ENCODE results near the gene SULT4A1. TPM values are rescaled to one million over a fixed set of nuclear protein-coding genes. Genes with fewer than 3 reads are reported as not detected.
A peak's percentile ranks its signal among the peaks of the same experiment; 100 is the strongest.

Gene SULT4A1
- total and polyA plus RNA-seq, 4 donors = 0.08 to 0.37 TPM; not detected in 2

DNA sequence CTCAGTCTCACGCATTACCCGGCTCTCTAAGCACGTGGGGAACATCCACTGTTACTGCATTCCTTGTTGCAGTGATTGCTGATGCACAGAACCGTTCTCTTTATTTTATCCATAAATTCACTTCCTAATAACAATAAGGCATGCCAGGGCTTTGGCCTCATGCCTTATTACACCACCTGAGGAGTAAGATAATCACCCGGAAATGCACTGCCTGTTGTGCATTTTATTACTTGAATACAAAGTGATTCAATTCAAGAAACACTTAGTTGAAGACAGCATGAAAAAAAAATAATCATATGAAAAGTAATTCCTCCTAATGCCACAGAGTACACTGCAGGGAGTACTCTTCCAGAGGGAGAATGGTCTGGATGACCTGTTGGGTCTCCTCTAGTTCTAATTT lies 69.4 kb downstream of the SULT4A1 start:
- H3K4me1 ChIP-seq (ENCODE audit: control insufficient read depth in 4 of 4, insufficient read depth in 4 of 4, low read length in 3 of 4) = no peaks in the 10 kb centered on the region
- DNase-seq (ENCODE audit: low spot score) = no peak
- TF ChIP-seq MAX (IDR thresholded peaks at IDR 0.05) = no peak
- TF ChIP-seq HNF4A (conservative IDR thresholded peaks at IDR 0.05) = no peak
- H3K9ac ChIP-seq (ENCODE audit: low read depth in 1 of 2, low read length in 2 of 2) = no peak overlapping the region
- H3K4me3 ChIP-seq (ENCODE audit: low read depth in 1 of 3, low read length in 3 of 3) = no peak overlapping the region
- no peak overlapping the region for H3K27ac ChIP-seq (ENCODE audit: low read depth in 1 of 2, low read length in 2 of 2)
- H3K36me3 ChIP-seq (ENCODE audit: control insufficient read depth in 4 of 4, insufficient read depth in 3 of 4, low read depth in 1 of 4, low read length in 3 of 4) = no peaks in the 10 kb centered on the region
- no peaks in the 10 kb centered on the region for H3K9me3 ChIP-seq (ENCODE audit: control insufficient read depth in 4 of 4, low read length in 3 of 4)
- no peaks in the 10 kb centered on the region for H3K27me3 ChIP-seq (ENCODE audit: control insufficient read depth in 4 of 4, insufficient read depth in 4 of 4, low read length in 3 of 4)
- WGBS = 77% methylated on average over 5 of the region's 5 CpGs

- no peak overlapping the region for H3K4me3 ChIP-seq (ENCODE audit: low read depth in 1 of 3, low read length in 3 of 3)
- no peaks in the 10 kb centered on the region for H3K36me3 ChIP-seq (ENCODE audit: control insufficient read depth in 4 of 4, insufficient read depth in 3 of 4, low read depth in 1 of 4, low read length in 3 of 4)
- no peak for DNase-seq (ENCODE audit: low spot score)
- H3K9me3 ChIP-seq (ENCODE audit: control insufficient read depth in 4 of 4, low read length in 3 of 4) = no peaks in the 10 kb centered on the region
- 80% methylated on average over 7 of the region's 7 CpGs for WGBS
- no peaks in the 10 kb centered on the region for H3K4me1 ChIP-seq (ENCODE audit: control insufficient read depth in 4 of 4, insufficient read depth in 4 of 4, low read length in 3 of 4)
- no peak overlapping the region for H3K27ac ChIP-seq (ENCODE audit: low read depth in 1 of 2, low read length in 2 of 2)
- no peaks in the 10 kb centered on the region for H3K27me3 ChIP-seq (ENCODE audit: control insufficient read depth in 4 of 4, insufficient read depth in 4 of 4, low read length in 3 of 4)
- no peak overlapping the region for H3K9ac ChIP-seq (ENCODE audit: low read depth in 1 of 2, low read length in 2 of 2)
- peak; percentile 29 for TF ChIP-seq NR2F2 (IDR thresholded peaks at IDR 0.05)
- TF ChIP-seq TAF1 (conservative IDR thresholded peaks at IDR 0.05) = no peak
Measured at GRCh38 chr22:43789452-43789851, 72.9 kb downstream of the SULT4A1 start.

GRCh38 chr22:43783777-43784176 lies 78.5 kb downstream of the SULT4A1 start:
- H3K27me3 ChIP-seq (ENCODE audit: control insufficient read depth in 4 of 4, insufficient read depth in 4 of 4, low read length in 3 of 4) = no peaks in the 10 kb centered on the region
- no peak for DNase-seq (ENCODE audit: low spot score)
- H3K27ac ChIP-seq (ENCODE audit: low read depth in 1 of 2, low read length in 2 of 2) = no peak overlapping the region
- no peak overlapping the region for H3K9ac ChIP-seq (ENCODE audit: low read depth in 1 of 2, low read length in 2 of 2)
- H3K4me3 ChIP-seq (ENCODE audit: low read depth in 1 of 3, low read length in 3 of 3) = no peak overlapping the region
- H3K36me3 ChIP-seq (ENCODE audit: control insufficient read depth in 4 of 4, insufficient read depth in 3 of 4, low read depth in 1 of 4, low read length in 3 of 4) = no peaks in the 10 kb centered on the region
- no peaks in the 10 kb centered on the region for H3K9me3 ChIP-seq (ENCODE audit: control insufficient read depth in 4 of 4, low read length in 3 of 4)
- 93% methylated on average over 2 of the region's 2 CpGs for WGBS
- H3K4me1 ChIP-seq (ENCODE audit: control insufficient read depth in 4 of 4, insufficient read depth in 4 of 4, low read length in 3 of 4) = no peaks in the 10 kb centered on the region
- TF ChIP-seq RXRA (IDR thresholded peaks at IDR 0.05) = no peak
- TF ChIP-seq CTCF (IDR thresholded peaks at IDR 0.05; ENCODE audit: low read depth, low read length, missing input control) = peak; percentile 3
- peak in 1 of 2 donors; percentile 23 for TF ChIP-seq RAD21 (IDR thresholded peaks at IDR 0.05)

DNA sequence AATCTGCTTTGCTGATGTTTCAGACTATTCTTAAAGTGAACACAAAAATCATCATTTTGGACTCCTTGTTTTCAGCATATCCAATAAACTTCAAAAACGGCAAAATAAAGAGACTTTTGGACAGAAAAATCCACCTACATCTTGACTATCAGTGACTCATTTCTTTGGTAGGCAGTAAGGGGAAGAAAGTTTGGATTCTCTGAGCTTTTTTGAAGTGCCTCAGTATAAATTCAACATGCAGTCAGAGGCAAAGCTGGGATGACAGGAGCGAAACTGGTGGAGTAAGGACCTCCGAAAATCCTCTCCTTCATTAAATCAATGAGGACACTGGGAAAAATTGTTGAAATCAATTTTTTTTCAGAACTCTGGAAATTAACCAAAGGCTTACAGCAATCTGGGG lies 79.9 kb downstream of the SULT4A1 start:
- no peak overlapping the region for H3K4me3 ChIP-seq (ENCODE audit: low read depth in 1 of 3, low read length in 3 of 3)
- no peaks in the 10 kb centered on the region for H3K36me3 ChIP-seq (ENCODE audit: control insufficient read depth in 4 of 4, insufficient read depth in 3 of 4, low read depth in 1 of 4, low read length in 3 of 4)
- WGBS = 89% methylated on average over 3 of the region's 3 CpGs
- no peaks in the 10 kb centered on the region for H3K4me1 ChIP-seq (ENCODE audit: control insufficient read depth in 4 of 4, insufficient read depth in 4 of 4, low read length in 3 of 4)
- H3K9ac ChIP-seq (ENCODE audit: low read depth in 1 of 2, low read length in 2 of 2) = no peak overlapping the region
- no peak for DNase-seq (ENCODE audit: low spot score)
- H3K9me3 ChIP-seq (ENCODE audit: control insufficient read depth in 4 of 4, low read length in 3 of 4) = no peaks in the 10 kb centered on the region
- no peak overlapping the region for H3K27ac ChIP-seq (ENCODE audit: low read depth in 1 of 2, low read length in 2 of 2)
- H3K27me3 ChIP-seq (ENCODE audit: control insufficient read depth in 4 of 4, insufficient read depth in 4 of 4, low read length in 3 of 4) = no peaks in the 10 kb centered on the region
- TF ChIP-seq HNF4G (IDR thresholded peaks at IDR 0.05) = no peak
- TF ChIP-seq RXRA (IDR thresholded peaks at IDR 0.05) = no peak
- no peak for TF ChIP-seq SP1 (IDR thresholded peaks at IDR 0.05)
- TF ChIP-seq, protein P1, sequence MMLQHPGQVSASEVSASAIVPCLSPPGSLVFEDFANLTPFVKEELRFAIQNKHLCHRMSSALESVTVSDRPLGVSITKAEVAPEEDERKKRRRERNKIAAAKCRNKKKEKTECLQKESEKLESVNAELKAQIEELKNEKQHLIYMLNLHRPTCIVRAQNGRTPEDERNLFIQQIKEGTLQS (IDR thresholded peaks at IDR 0.05) = no peak
- TF ChIP-seq RAD21 (IDR thresholded peaks at IDR 0.05) = no peak
- TF ChIP-seq, protein P2, sequence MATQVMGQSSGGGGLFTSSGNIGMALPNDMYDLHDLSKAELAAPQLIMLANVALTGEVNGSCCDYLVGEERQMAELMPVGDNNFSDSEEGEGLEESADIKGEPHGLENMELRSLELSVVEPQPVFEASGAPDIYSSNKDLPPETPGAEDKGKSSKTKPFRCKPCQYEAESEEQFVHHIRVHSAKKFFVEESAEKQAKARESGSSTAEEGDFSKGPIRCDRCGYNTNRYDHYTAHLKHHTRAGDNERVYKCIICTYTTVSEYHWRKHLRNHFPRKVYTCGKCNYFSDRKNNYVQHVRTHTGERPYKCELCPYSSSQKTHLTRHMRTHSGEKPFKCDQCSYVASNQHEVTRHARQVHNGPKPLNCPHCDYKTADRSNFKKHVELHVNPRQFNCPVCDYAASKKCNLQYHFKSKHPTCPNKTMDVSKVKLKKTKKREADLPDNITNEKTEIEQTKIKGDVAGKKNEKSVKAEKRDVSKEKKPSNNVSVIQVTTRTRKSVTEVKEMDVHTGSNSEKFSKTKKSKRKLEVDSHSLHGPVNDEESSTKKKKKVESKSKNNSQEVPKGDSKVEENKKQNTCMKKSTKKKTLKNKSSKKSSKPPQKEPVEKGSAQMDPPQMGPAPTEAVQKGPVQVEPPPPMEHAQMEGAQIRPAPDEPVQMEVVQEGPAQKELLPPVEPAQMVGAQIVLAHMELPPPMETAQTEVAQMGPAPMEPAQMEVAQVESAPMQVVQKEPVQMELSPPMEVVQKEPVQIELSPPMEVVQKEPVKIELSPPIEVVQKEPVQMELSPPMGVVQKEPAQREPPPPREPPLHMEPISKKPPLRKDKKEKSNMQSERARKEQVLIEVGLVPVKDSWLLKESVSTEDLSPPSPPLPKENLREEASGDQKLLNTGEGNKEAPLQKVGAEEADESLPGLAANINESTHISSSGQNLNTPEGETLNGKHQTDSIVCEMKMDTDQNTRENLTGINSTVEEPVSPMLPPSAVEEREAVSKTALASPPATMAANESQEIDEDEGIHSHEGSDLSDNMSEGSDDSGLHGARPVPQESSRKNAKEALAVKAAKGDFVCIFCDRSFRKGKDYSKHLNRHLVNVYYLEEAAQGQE (IDR thresholded peaks at IDR 0.05) = no peak
- TF ChIP-seq GABPA (IDR thresholded peaks at IDR 0.05 in 1 of 2, conservative IDR thresholded peaks at IDR 0.05 in 1 of 2) = no peak
- TF ChIP-seq FOXA1 (IDR thresholded peaks at IDR 0.05) = no peak
- no peak for TF ChIP-seq CTCF (IDR thresholded peaks at IDR 0.05; ENCODE audit: low read depth, low read length, missing input control)

All from liver (tissue), 9 donors.